GM10266 (cell line): ENCODE data around the gene DNALI1.

Experiments used
- DNase-seq: peaks from one replicate; pipeline ENCODE4 v3.0.0; 2012; ENCODE audit errors: extremely low spot score
- CTCF ChIP-seq: IDR thresholded peaks from 2 replicates; pipeline ENCODE4 v1.5.1; 2012; ENCODE audit warnings: mild to moderate bottlenecking, low read depth; ENCODE audit not compliant: control insufficient read depth, insufficient read depth; ENCODE audit errors: missing control alignments

The DNALI1 gene

GRCh38 chr1:37609002-37609401, 52.3 kb downstream of the DNALI1 start:
- DNase-seq = no peak
- no peak for TF ChIP-seq CTCF

- TF ChIP-seq CTCF = no peak
- DNase-seq = no peak
Observed at GRCh38 chr1:37609994-37610393, 53.3 kb downstream of the DNALI1 start.

GRCh38 chr1:37612186-37612585, 55.4 kb downstream of the DNALI1 start:
- no peak for TF ChIP-seq CTCF
- DNase-seq = no peak

- no peak for TF ChIP-seq CTCF
- DNase-seq = no peak
Observed at GRCh38 chr1:37614105-37614504, 57.4 kb downstream of the DNALI1 start.

- no peak for TF ChIP-seq CTCF
- no peak for DNase-seq
Observed at GRCh38 chr1:37616330-37616729, 59.6 kb downstream of the DNALI1 start.
